HG02642 (cell line): ENCODE measurements around the gene OR1E1.
"Not testable (repeated sequence)": the region's sequence is repeated elsewhere in the genome, so short reads cannot be mapped to it uniquely, and the experiment has no call there.

Experiments
- ATAC-seq: cut with Tn5 transposase; IDR thresholded peaks from one replicate; pipeline ENCODE4 v1.9.1; 2021; ENCODE audit warnings: mild to moderate bottlenecking; ENCODE audit not compliant: unreplicated experiment, poor library complexity

Gene OR1E1

GRCh38 chr17:3398310-3398709, at the start of gene OR1E1:
OR1E1 (minus strand) TSS chr17:3398410; CDS start chr17:3398410, 0 bp downstream.
- ATAC-seq = no peak

GRCh38 chr17:3447625-3448024, 49.4 kb upstream of the OR1E1 start:
- no peak for ATAC-seq

GRCh38 chr17:3440451-3440850, 42.2 kb upstream of the OR1E1 start:
- ATAC-seq = no peak

GRCh38 chr17:3438368-3438767, 40.2 kb upstream of the OR1E1 start:
- no peak for ATAC-seq

- ATAC-seq = no peak
Measured at GRCh38 chr17:3433741-3434140, 35.5 kb upstream of the OR1E1 start, which contains the start of gene OR1E2. OR1E2 (minus strand) TSS chr17:3433841; CDS start chr17:3433841, 0 bp downstream.

GRCh38 chr17:3433215-3433614, 35.0 kb upstream of the OR1E1 start:
- not testable (repeated sequence) for ATAC-seq

- ATAC-seq = no peak
Measured at GRCh38 chr17:3418222-3418621, 20.0 kb upstream of the OR1E1 start.

GRCh38 chr17:3415610-3416009, 17.4 kb upstream of the OR1E1 start:
- ATAC-seq = no peak

GRCh38 chr17:3412216-3412615, 14.0 kb upstream of the OR1E1 start:
- not testable (repeated sequence) for ATAC-seq

GRCh38 chr17:3411070-3411469, 12.9 kb upstream of the OR1E1 start, which contains the start of gene OR3A3:
OR3A3 (plus strand) TSS chr17:3411370.
- no peak for ATAC-seq

GRCh38 chr17:3403856-3404255, 5.6 kb upstream of the OR1E1 start:
- not testable (repeated sequence) for ATAC-seq

- ATAC-seq = no peak
Measured at GRCh38 chr17:3401786-3402185, 3.6 kb upstream of the OR1E1 start.

GRCh38 chr17:3400055-3400454, 1.8 kb upstream of the OR1E1 start:
- no peak for ATAC-seq

- ATAC-seq = not testable (repeated sequence)
Measured at GRCh38 chr17:3397801-3398200, 409 bp downstream of the OR1E1 start.

GRCh38 chr17:3389791-3390190, 8.4 kb downstream of the OR1E1 start:
- no peak for ATAC-seq

GRCh38 chr17:3385869-3386816, 12.1 kb downstream of the OR1E1 start, which contains the start of gene OR3A2:
OR3A2 (minus strand) TSS chr17:3386308.
- no peak for ATAC-seq

- ATAC-seq = no peak
Measured at GRCh38 chr17:3381957-3382356, 16.3 kb downstream of the OR1E1 start.

- ATAC-seq = no peak
Measured at GRCh38 chr17:3378321-3378720, 19.9 kb downstream of the OR1E1 start.

GRCh38 chr17:3371167-3371566, 27.0 kb downstream of the OR1E1 start:
- not testable (repeated sequence) for ATAC-seq
